GM12891 (cell line): ENCODE results near the gene LRRC7.

Source experiments
- PAX5 ChIP-seq: IDR thresholded peaks from 2 replicates; pipeline ENCODE4 v1.6.1; 2011; ENCODE audit warnings: low read length, moderate library complexity, mild to moderate bottlenecking; ENCODE audit not compliant: insufficient read depth, severe bottlenecking
- POLR2A ChIP-seq: IDR thresholded peaks from 2 replicates; pipeline ENCODE4 v1.6.1; 2011; ENCODE audit warnings: low read depth, low read length, control low read depth
- POLR2AphosphoS5 ChIP-seq: IDR thresholded peaks from 2 replicates; pipeline ENCODE4 v1.6.1; 2011; ENCODE audit warnings: low read depth, low read length, control low read depth
- SPI1 ChIP-seq: IDR thresholded peaks from 2 replicates; pipeline ENCODE4 v1.6.1; 2011; ENCODE audit warnings: low read depth, low read length, control low read depth
- TAF1 ChIP-seq: IDR thresholded peaks from 2 replicates; pipeline ENCODE4 v1.6.1; 2011; ENCODE audit warnings: low read depth, low read length, control low read depth

- TF ChIP-seq POLR2A (no peak), POLR2AphosphoS5 (no peak), SPI1 (no peak), TAF1 (no peak), PAX5 (no peak)
Observed at GRCh38 chr1:69572921-69573320, 5.2 kb downstream of the LRRC7 start.
